Pons (tissue), 1 donor: ENCODE data around the gene PEBP1.
"Not testable (repeated sequence)": the region's sequence is repeated elsewhere in the genome, so short reads cannot be mapped to it uniquely, and the experiment has no call there.

ENCODE experiments used
- DNase-seq: peaks from one replicate; pipeline ENCODE4 v3.0.0-alpha.2; 2016; ENCODE audit warnings: low spot score

The PEBP1 gene

DNA sequence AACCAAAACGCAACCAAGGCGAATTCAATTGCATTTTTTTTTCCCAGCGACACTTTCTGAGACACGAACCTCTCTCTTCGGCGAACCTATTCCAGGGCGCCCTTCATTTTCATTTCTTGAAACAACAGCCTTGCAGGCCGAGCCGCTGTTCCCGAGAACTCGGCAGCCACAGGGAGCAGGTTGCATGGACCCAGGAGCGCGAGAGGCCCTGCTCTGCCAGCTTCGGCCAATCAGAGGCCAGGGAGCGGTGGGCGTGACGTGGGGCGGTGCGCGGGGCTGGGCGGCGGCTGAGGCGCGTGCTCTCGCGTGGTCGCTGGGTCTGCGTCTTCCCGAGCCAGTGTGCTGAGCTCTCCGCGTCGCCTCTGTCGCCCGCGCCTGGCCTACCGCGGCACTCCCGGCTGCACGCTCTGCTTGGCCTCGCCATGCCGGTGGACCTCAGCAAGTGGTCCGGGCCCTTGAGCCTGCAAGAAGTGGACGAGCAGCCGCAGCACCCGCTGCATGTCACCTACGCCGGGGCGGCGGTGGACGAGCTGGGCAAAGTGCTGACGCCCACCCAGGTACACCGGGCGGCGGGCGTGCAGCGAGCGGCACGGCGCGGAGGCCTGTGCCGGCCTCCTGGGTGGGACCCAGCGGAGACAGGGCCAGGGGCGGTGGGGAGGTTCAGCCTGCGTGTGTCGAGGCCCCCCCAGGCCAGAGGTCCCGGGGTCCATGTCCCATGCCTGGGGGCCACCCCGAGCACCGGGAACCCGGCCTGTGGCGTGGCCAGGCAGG is at the start of gene PEBP1:
Gene PEBP1, plus strand, starts transcription at position 337 of the 771 bp plus-strand sequence. Its CDS starts 86 bp downstream, at position 423.
- peak; percentile 92 for DNase-seq

- no peak for DNase-seq
Observed at GRCh38 chr12:118089782-118090181, 46.1 kb upstream of the PEBP1 start.

DNA sequence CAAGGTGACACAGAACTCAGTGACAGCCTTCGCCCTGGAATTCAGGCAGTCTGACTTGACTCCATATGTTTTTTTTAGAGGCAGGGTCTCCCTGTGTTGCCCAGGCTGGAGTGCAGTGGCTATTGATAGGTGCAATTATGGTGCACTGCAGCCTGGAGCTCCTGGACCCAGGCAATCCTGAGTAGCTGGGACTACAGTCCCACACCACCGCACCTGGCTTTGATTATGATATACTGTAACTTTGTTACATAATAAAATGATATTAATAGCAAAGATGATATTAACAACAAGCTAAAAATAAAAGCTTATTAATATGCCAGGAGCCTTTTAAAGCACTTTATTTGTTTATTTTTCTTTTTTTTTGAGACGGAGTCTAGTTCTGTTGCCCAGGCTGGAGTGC is 41.9 kb upstream of the PEBP1 start:
- no peak for DNase-seq

- DNase-seq = no peak
Observed at GRCh38 chr12:118098401-118098800, 37.5 kb upstream of the PEBP1 start.

DNA sequence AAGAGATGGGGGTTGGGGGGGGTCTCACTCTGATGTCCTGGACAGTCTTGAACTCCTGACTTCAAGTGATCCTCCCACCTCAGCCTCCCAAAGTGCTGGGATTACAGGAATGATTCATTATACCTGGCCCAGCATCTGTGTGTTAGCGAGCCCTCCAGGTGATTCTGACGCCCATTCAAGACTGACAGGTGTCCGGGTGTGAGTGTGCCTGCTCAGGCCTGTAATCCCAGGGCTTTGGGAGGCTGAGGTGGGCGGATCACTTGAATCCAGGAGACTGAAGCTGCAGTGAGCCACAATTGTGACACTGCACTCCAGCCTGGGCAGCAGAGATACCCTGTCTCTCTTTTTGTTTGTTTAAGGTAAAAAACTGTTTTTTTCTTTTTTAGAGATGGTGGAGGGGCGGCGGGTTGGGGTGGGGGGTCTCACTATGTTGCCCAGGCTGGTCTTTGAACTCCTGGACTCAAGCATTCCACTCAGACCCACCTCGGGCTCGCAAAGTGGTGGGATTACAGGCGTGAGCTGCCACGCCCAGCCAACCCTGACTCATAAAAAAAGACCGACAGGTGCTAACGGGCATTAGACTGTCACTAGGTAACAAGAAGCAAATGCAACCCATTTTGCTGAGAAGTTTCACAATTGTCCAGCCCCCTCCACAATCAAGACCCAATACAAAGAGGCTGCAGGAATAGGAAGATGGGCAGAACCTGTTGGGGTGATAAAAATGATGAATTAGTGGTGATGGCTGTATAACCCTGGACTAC is 36.8 kb upstream of the PEBP1 start:
- no peak for DNase-seq

- no peak for DNase-seq
Observed at GRCh38 chr12:118101051-118101450, 34.9 kb upstream of the PEBP1 start.

DNA sequence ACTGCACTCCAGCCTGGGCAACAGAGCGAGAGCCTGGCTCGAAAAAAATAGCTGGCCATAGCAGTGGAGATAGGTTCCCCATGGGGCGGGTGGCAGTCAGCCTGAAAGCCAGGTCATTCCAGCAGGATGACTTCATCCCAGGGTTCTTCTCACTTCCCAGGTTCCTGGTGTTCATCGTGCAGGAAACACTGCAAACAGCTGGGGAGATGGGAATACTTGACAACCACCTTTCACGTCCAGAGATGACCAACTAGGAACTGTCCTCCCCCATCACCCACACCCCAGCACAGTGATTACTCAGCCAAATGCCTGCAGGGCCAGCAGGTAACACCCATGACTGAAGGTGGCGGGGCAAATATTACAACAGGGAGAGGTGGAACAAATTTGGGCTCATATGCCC is 33.9 kb upstream of the PEBP1 start:
- DNase-seq = no peak

DNA sequence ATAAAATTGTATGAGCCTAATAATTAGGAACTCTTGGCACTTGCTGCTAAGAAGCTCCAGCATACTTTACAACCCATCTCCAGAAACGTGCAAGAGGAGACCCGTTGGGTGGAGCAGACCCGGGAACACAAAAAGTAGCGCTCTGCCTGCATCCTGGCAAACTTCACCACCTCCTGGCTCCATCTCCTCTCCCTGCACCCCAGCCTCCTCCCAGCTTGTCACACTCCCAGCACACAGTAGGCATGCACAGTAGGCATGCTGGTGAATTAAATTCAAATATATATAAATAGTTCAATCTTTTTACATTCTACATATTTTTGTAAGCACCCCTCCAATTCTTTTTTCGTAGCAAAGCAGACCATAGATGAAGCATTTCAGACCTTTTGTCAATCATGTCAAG is 33.3 kb upstream of the PEBP1 start:
- DNase-seq = no peak

GRCh38 chr12:118103201-118103600 is 32.7 kb upstream of the PEBP1 start:
- no peak for DNase-seq

GRCh38 chr12:118103601-118104382 is 32.1 kb upstream of the PEBP1 start, which contains the start of gene VSIG10:
Gene VSIG10, minus strand, starts transcription at chr12:118104011. Its CDS starts 340 bp downstream, at chr12:118103671.
- DNase-seq = no peak

DNA sequence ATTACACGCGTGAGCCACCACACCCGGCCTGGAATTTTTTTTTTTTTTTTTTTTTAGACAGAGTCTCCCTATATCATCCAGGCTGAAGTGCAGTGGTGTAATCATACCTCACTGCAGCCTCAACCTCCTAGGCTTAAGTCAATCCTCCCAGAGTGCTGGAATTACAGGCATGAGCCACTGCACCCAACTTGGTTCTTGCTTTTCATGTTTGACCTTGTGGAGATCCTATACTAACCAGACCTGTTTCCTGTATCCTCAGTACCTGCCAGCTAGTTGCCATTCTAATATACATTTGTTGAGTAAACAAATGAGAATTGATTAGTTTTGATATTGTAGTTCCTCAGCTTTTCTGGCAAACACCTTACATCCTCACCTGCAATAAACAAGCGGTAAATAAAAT is 28.9 kb upstream of the PEBP1 start:
- no peak for DNase-seq

DNA sequence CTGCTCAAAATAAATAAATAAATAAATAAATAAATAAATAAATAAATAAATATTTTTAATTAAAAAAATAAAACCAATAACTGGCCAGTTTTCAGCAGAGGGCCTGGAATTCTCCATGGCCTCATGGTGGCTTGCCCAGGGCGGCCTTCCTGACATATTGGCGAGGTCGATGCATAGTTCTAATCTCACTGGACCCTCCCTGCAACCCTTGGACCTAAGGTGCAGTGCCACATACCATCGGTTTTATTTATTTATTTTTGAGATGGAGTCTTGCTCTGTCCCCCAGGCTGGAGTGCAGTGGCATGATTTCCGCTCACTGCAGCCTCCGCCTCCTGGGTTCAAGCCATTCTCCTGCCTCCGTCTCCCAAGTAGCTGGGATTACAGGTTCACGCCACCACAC is 28.2 kb upstream of the PEBP1 start:
- no peak for DNase-seq

DNA sequence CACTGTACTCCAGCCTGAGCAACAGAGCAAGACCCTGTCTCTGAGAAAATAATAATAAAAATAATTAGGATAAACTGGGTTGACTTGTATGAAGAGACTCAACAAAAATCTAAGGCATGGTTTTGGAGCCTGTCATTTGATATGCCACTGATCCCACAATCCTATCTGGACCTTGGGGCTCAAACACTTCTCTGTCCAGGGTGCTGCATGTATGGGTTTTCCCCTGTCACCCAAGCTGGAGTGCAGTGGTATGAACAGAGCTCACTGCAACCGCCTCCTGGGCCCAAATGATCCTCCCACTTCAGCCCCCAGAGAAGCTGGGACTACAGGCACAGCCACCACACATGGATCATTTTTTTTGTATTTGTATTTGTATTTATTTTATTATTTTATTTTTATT is 26.8 kb upstream of the PEBP1 start:
- no peak for DNase-seq

DNA sequence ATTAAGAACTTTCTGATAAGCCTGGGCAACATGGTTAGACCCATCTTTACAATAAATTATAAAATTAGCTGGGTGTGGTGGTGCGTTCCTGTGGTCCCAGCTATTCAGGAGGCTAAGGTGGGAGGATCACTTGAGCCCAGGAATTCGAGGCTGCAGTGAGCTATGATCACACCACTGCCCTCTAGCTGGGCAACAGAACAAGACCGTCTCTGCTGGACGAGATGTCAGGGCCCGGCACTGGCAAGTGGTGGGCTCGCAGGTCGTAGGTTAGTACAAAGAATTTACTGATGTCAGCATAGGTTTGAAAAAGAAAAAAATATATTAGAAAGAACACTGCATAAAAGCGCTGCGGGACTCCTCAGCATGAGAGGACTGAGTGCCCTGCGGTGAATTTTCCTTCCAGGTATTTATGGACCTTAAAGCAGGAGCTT is 16.5 kb upstream of the PEBP1 start:
- no peak for DNase-seq

- DNase-seq = peak; percentile 79
Observed at GRCh38 chr12:118120579-118121363, 15.2 kb upstream of the PEBP1 start.

DNA sequence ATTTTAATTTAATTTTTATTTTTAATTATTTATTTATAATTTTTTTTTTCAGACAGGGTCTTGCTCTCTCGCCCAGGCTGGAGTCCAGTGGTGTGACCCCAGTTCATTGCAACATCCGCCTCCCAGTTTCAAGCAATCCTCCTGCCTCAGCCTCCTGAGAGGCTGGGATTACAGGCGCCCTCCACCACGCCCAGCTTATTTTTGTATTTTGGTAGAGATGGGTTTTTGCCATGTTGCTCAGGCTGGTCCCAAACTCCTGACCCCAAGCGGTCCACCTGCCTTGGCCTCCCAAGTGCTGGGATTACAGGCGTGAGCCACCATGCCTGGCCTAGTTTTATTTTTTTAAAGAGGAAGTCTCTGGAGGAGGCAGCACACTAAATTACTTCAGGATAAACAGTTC is 13.7 kb upstream of the PEBP1 start:
- DNase-seq = no peak

DNA sequence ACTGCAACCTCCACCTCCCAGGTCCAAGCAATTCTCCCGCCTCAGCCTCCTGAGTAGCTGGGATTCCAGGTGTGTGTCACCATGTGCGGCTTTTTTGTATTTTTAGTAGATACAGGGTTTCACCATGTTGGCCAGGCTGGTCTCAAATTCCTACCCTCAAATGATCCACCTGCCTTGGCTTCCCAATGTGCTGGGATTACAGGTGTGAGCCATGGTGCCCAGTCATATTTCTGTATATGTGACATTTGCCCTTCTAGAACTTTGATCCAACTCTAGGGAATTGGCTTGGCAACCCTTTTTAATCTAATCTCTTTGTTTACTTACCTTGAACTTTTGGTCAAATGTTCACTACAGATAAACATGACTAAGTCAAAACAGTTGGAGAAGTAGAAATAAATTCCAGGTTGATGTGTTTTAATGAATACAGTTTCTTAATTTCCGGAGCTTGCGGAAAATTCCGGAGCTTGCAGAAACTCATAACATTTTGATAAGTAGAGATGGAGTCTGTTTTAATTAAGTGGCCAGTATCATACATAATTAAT is 11.5 kb upstream of the PEBP1 start:
- no peak for DNase-seq

- DNase-seq = no peak
Observed at GRCh38 chr12:118125743-118126118, 10.2 kb upstream of the PEBP1 start.

GRCh38 chr12:118126119-118126757 is 9.7 kb upstream of the PEBP1 start:
- DNase-seq = no peak

- no peak for DNase-seq
Observed at GRCh38 chr12:118127867-118128266, 8.1 kb upstream of the PEBP1 start.

GRCh38 chr12:118129436-118129835 is 6.5 kb upstream of the PEBP1 start:
- not testable (repeated sequence) for DNase-seq
